GM12872 (cell line): Measurements from ENCODE around the gene UBR3.

Experiments used
- CTCF ChIP-seq: IDR thresholded peaks from 3 replicates; pipeline ENCODE4 v1.5.1; 2011; ENCODE audit warnings: low read depth, mild to moderate bottlenecking, low read length, moderate library complexity; ENCODE audit not compliant: insufficient read depth

UBR3 gene

GRCh38 chr2:170025223-170025622 lies 198.0 kb downstream of the UBR3 start:
- TF ChIP-seq CTCF, result no peak

- TF ChIP-seq CTCF, result no peak
Observed at GRCh38 chr2:170026361-170026760, 199.1 kb downstream of the UBR3 start.

GRCh38 chr2:170029551-170029950 lies 202.3 kb downstream of the UBR3 start:
- TF ChIP-seq CTCF, result no peak

GRCh38 chr2:170030040-170030439 lies 202.8 kb downstream of the UBR3 start:
- no peak for TF ChIP-seq CTCF

GRCh38 chr2:170031288-170031687 lies 204.0 kb downstream of the UBR3 start:
- TF ChIP-seq CTCF, result no peak

- no peak for TF ChIP-seq CTCF
Observed at GRCh38 chr2:170034596-170034995, 207.3 kb downstream of the UBR3 start.

DNA sequence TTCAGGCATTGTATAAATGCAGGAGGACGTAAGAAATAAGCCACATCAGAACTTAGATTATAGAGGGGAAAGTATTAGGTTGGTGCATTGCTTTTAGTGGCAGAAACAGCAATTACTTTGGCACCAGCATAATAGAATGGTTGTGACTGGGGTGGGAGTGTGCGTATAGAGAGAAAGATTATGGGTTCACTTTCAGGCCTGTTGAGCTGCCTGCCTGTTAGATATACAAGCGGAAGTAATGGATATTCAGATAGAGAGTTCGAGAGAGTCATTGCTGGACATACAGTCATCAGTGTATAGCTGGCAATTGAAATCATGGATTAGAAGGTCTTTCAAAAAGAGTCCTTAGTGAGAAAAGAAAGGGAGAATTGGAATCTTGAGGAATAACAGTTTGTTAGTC lies 211.5 kb downstream of the UBR3 start:
- no peak for TF ChIP-seq CTCF
